Embryonic facial prominence (tissue), 1 donor: Measurements from ENCODE around the gene PHF21A.
A peak's percentile ranks its signal among the peaks of the same experiment; 100 is the strongest.
"Not testable (repeated sequence)": the region's sequence is repeated elsewhere in the genome, so short reads cannot be mapped to it uniquely, and the experiment has no call there.

Experiments used
- DNase-seq: peaks from one replicate; pipeline ENCODE4 v3.0.0-alpha.2; 2016; ENCODE audit errors: extremely low spot score

PHF21A gene

GRCh38 chr11:45904309-45904915 lies 216.8 kb downstream of the PHF21A start:
- no peak for DNase-seq

- no peak for DNase-seq
Measured at GRCh38 chr11:45902452-45903380, 218.5 kb downstream of the PHF21A start.

- no peak for DNase-seq
Measured at GRCh38 chr11:45901626-45902025, 219.6 kb downstream of the PHF21A start.

GRCh38 chr11:45900916-45901617 lies 220.2 kb downstream of the PHF21A start:
- no peak for DNase-seq

GRCh38 chr11:45900175-45900800 lies 221.0 kb downstream of the PHF21A start:
- DNase-seq = not testable (repeated sequence)

- peak; percentile 65 for DNase-seq
Measured at GRCh38 chr11:45899448-45900174, 221.6 kb downstream of the PHF21A start.

GRCh38 chr11:45899086-45899447 lies 222.2 kb downstream of the PHF21A start:
- DNase-seq = no peak

- no peak for DNase-seq
Measured at GRCh38 chr11:45897556-45897955, 223.7 kb downstream of the PHF21A start.

GRCh38 chr11:45896422-45896984 lies 224.8 kb downstream of the PHF21A start:
- no peak for DNase-seq

GRCh38 chr11:45895553-45896259 lies 225.5 kb downstream of the PHF21A start:
- no peak for DNase-seq

GRCh38 chr11:45894555-45895247 lies 226.6 kb downstream of the PHF21A start:
- no peak for DNase-seq

GRCh38 chr11:45892856-45893255 lies 228.4 kb downstream of the PHF21A start:
- DNase-seq = no peak

GRCh38 chr11:45890886-45891550 lies 230.2 kb downstream of the PHF21A start:
- no peak for DNase-seq

GRCh38 chr11:45889966-45890365 lies 231.3 kb downstream of the PHF21A start:
- no peak for DNase-seq

GRCh38 chr11:45889555-45889954 lies 231.7 kb downstream of the PHF21A start:
- DNase-seq = no peak

- no peak for DNase-seq
Measured at GRCh38 chr11:45887587-45887986, 233.7 kb downstream of the PHF21A start.

- no peak for DNase-seq
Measured at GRCh38 chr11:45886816-45887520, 234.3 kb downstream of the PHF21A start.

GRCh38 chr11:45885921-45886721 lies 235.1 kb downstream of the PHF21A start:
- DNase-seq = no peak
